ENCODE data around the gene RGS6.

DNA sequence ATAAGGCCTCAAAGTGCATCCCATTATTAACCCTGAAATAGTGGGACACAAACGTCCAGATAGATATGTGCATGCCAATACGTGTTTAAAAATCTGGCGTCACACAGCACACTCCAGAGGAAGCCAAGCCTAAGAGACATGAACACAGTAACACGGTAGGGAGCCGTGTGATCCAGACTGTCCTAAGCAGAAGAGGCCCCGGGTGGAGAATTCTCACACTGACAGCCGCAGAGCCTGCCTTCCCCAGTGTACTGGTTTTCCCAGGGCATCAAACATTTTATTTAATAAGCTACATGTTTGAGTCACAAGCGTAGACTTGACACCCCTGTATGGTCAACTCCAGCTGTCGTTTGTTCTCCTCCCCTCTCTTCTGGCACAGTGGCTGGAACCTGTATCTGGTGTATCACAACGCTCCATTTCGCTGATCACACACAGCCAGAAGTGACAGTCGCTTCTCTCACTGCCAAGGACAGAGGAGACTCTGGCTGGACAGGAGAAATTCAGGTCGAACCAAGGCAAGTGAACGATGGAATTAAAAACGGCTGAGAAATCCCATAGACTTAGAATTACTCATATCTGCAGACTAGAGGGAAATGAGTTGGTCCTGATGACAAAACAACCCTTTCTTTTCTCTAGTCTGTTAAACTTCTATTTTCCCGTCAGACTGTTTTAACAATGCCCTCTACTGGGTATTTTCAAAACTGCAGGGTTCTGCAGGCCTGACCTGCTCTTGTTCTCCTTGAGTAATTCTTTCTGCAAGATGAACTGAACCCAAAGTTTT lies 359.9 kb downstream of the RGS6 start:
- peak; percentile 74 for TF ChIP-seq CTCF (IDR thresholded peaks at IDR 0.05; ENCODE audit: low read length)
- no peak for TF ChIP-seq EZH2 (IDR thresholded peaks at IDR 0.05; ENCODE audit: borderline replicate concordance, low read length)

Data from OCI-LY1 (cell line).